Stimulated activated CD8-positive, alpha-beta memory T cell treated with anti-CD3 and anti-CD28 coated beads, Interleukin-7, amount 100 ng/mL, for 48 hours (primary cell): ENCODE measurements around the gene COLEC12.

Experiments
- DNase-seq, 2 donors: peaks; one replicate each; pipeline ENCODE4 v3.0.0-alpha.2; 2020; ENCODE audit warnings: low read depth in 1 of 2; ENCODE audit errors: extremely low read depth in 1 of 2

The COLEC12 gene

GRCh38 chr18:392928-393573, 107.5 kb downstream of the COLEC12 start:
- no peak for DNase-seq

- no peak for DNase-seq
These were observed 109.6 kb downstream of the COLEC12 start for GRCh38 chr18:390741-391478.

GRCh38 chr18:389658-390357, 110.7 kb downstream of the COLEC12 start:
- no peak for DNase-seq

GRCh38 chr18:388200-388599, 112.3 kb downstream of the COLEC12 start:
- DNase-seq, result no peak

- no peak for DNase-seq
These were observed 113.5 kb downstream of the COLEC12 start for GRCh38 chr18:386994-387393.

GRCh38 chr18:384897-385296, 115.6 kb downstream of the COLEC12 start:
- no peak for DNase-seq

GRCh38 chr18:383135-383534, 117.4 kb downstream of the COLEC12 start:
- DNase-seq, result no peak

GRCh38 chr18:382423-382984, 118.0 kb downstream of the COLEC12 start:
- DNase-seq, result no peak

GRCh38 chr18:379681-380330, 120.7 kb downstream of the COLEC12 start:
- no peak for DNase-seq

GRCh38 chr18:378079-378478, 122.4 kb downstream of the COLEC12 start:
- DNase-seq, result no peak

- DNase-seq, result no peak
These were observed 123.4 kb downstream of the COLEC12 start for GRCh38 chr18:377088-377487.

- no peak for DNase-seq
These were observed 124.2 kb downstream of the COLEC12 start for GRCh38 chr18:376311-376710.

- DNase-seq, result no peak
These were observed 125.8 kb downstream of the COLEC12 start for GRCh38 chr18:374721-375168.

- DNase-seq, result no peak
These were observed 126.7 kb downstream of the COLEC12 start for GRCh38 chr18:373780-374179.

GRCh38 chr18:371609-371982, 128.9 kb downstream of the COLEC12 start:
- no peak for DNase-seq

GRCh38 chr18:370751-371608, 129.5 kb downstream of the COLEC12 start:
- no peak for DNase-seq

- no peak for DNase-seq
These were observed 131.1 kb downstream of the COLEC12 start for GRCh38 chr18:369224-370015.

- no peak for DNase-seq
These were observed 133.9 kb downstream of the COLEC12 start for GRCh38 chr18:366466-367061.

GRCh38 chr18:365651-366050, 134.8 kb downstream of the COLEC12 start:
- no peak for DNase-seq
